CD14-positive monocyte (primary cell): ENCODE data around the gene UBE2E2. TPM values are rescaled to one million over a fixed set of nuclear protein-coding genes. Genes with fewer than 3 reads are reported as not detected.

Experiments
- DNase-seq, 3 donors: peaks; one replicate each; pipeline ENCODE4 v3.0.0-alpha.2; 2011 to 2022
- H2AFZ ChIP-seq: 2 replicates; pipeline ENCODE4 v1.6.0; 2012; ENCODE audit warnings: mild to moderate bottlenecking, low read depth, low read length, inconsistent platforms; ENCODE audit not compliant: insufficient read depth, poor library complexity, severe bottlenecking
- H3K27ac ChIP-seq, 2 donors: 1 replicate in 1 of 2; 2 replicates in 1 of 2; pipeline ENCODE4 v1.5.1; 2012 to 2013; ENCODE audit warnings: low read length in 2 of 2, control low read depth in 1 of 2, inconsistent platforms in 1 of 2, low read depth in 1 of 2, mild to moderate bottlenecking in 1 of 2
- H3K27me3 ChIP-seq, 2 donors: one replicate each; pipeline versions ENCODE4 v1.6.0 to v1.6.1; 2011 to 2013; ENCODE audit warnings: low read length in 2 of 2; ENCODE audit not compliant: control insufficient read depth in 2 of 2, insufficient read depth in 2 of 2
- H3K36me3 ChIP-seq, 2 donors: replicated peaks in 1 of 2; 1 replicate in 1 of 2; 2 replicates in 1 of 2; pipeline versions ENCODE4 v1.5.1 to v1.6.1; 2012 to 2013; ENCODE audit warnings: low read length in 2 of 2, control low read depth in 1 of 2, inconsistent platforms in 1 of 2, mild to moderate bottlenecking in 1 of 2; ENCODE audit not compliant: insufficient read depth in 2 of 2, control insufficient read depth in 1 of 2
- H3K4me1 ChIP-seq, 2 donors: 1 replicate in 1 of 2; 2 replicates in 1 of 2; pipeline versions ENCODE4 v1.5.1 to v1.6.1; 2012 to 2013; ENCODE audit warnings: low read length in 2 of 2, control low read depth in 1 of 2, inconsistent platforms in 1 of 2, mild to moderate bottlenecking in 1 of 2, moderate library complexity in 1 of 2; ENCODE audit not compliant: insufficient read depth in 2 of 2, control insufficient read depth in 1 of 2
- H3K4me2 ChIP-seq: replicated peaks from 2 replicates; pipeline ENCODE3; 2012; ENCODE audit warnings: low read length, moderate library complexity, mild to moderate bottlenecking; ENCODE audit not compliant: poor library complexity, severe bottlenecking; ENCODE audit errors: extremely low read depth
- H3K4me3 ChIP-seq, 3 experiments: fragments of 200-600 bp in 1 of 3; sonication (generic) in 1 of 3; replicated peaks in 1 of 3; 1 replicate in 2 of 3; 2 replicates in 1 of 3; pipeline ENCODE4 v1.5.1; 2011 to 2013; ENCODE audit warnings: low read length in 3 of 3, mild to moderate bottlenecking in 3 of 3, control low read depth in 2 of 3, low read depth in 2 of 3, inconsistent platforms in 1 of 3, moderate library complexity in 1 of 3
- H3K79me2 ChIP-seq: 2 replicates; pipeline ENCODE4 v1.6.0; 2012; ENCODE audit warnings: mild to moderate bottlenecking, control low read depth, inconsistent platforms, low read length, moderate library complexity; ENCODE audit not compliant: insufficient read depth
- H3K9ac ChIP-seq: 2 replicates; pipeline ENCODE4 v1.6.0; 2017; ENCODE audit warnings: low read length, mild to moderate bottlenecking; ENCODE audit not compliant: insufficient read depth, poor library complexity, severe bottlenecking
- H3K9me3 ChIP-seq, 2 donors: replicated peaks in 1 of 2; 1 replicate in 1 of 2; 2 replicates in 1 of 2; pipeline versions ENCODE4 v1.5.1 to v1.6.1; 2012 to 2013; ENCODE audit warnings: low read length in 2 of 2, control low read depth in 1 of 2; ENCODE audit not compliant: control insufficient read depth in 1 of 2, insufficient read depth in 1 of 2
- H4K20me1 ChIP-seq: 2 replicates; pipeline ENCODE4 v1.6.0; 2012; ENCODE audit warnings: mild to moderate bottlenecking, low read length, control low read depth, moderate library complexity; ENCODE audit not compliant: insufficient read depth
- H3K27ac Mint-ChIP-seq, 7 donors: one replicate each; pipeline ENCODE4 v1.8.0; 2020; ENCODE audit warnings: mild to moderate bottlenecking in 7 of 7, mixed read lengths in 7 of 7, moderate library complexity in 6 of 7, inconsistent platforms in 2 of 7
- H3K27me3 Mint-ChIP-seq, 3 donors: one replicate each; pipeline ENCODE4 v1.8.0; 2021 to 2022; ENCODE audit warnings: low read depth in 3 of 3, mild to moderate bottlenecking in 3 of 3, mixed read lengths in 3 of 3, moderate library complexity in 3 of 3, inconsistent platforms in 1 of 3
- H3K36me3 Mint-ChIP-seq, 2 donors: one replicate each; pipeline ENCODE4 v1.8.0; 2020; ENCODE audit warnings: mixed read lengths in 2 of 2, inconsistent platforms in 1 of 2, mild to moderate bottlenecking in 1 of 2
- H3K4me1 Mint-ChIP-seq: one replicate; pipeline ENCODE4 v1.8.0; 2020; ENCODE audit warnings: mild to moderate bottlenecking, mixed read lengths
- H3K4me3 Mint-ChIP-seq, 2 donors: one replicate each; pipeline ENCODE4 v1.8.0; 2020; ENCODE audit warnings: mild to moderate bottlenecking in 2 of 2, mixed read lengths in 2 of 2, moderate library complexity in 1 of 2
- H3K9me3 Mint-ChIP-seq, 7 donors: one replicate each; pipeline ENCODE4 v1.8.0; 2020 to 2022; ENCODE audit warnings: mixed read lengths in 7 of 7, mild to moderate bottlenecking in 6 of 7, moderate library complexity in 6 of 7, inconsistent platforms in 2 of 7
- CTCF ChIP-seq: fragments of 200-600 bp; IDR thresholded peaks from one replicate; pipeline ENCODE4 v1.8.0; 2022; ENCODE audit warnings: antibody characterized with exemption, mild to moderate bottlenecking
- WGBS: methylation state at CpG from one replicate; pipeline ENCODE4 v1.1.5; 2013; ENCODE audit warnings: missing lambda C conversion rate; ENCODE audit not compliant: insufficient coverage; 5-methylcytosine and 5-hydroxymethylcytosine counted together
- intact Hi-C, 2 donors: fragments of 100-400 bp; cut with micrococcal nuclease; formaldehyde crosslinking; loops; one replicate each; pipeline versions ENCODE4 v1.15.0 to v1.15.1; 2023
- polyA plus RNA-seq, 3 donors: library from polyadenylated mRNA; depleted of rRNA in 1 of 3; unstranded in 2 of 3; stranded (reverse) in 1 of 3; fragments of 300-500 nt in 2 of 3; fragments of >200 nt in 1 of 3; fragmentation: Illumina TruSeq in 2 of 3; gene quantifications; 1 replicate in 2 of 3; 2 replicates in 1 of 3; pipeline ENCODE4 v1.2.3, GENCODE V29; 2012 to 2021

UBE2E2 gene
- polyA plus RNA-seq, 3 donors: 25.8 to 78.0 (median 66.3) TPM

GRCh38 chr3:23240171-23240785 is 37.2 kb downstream of the UBE2E2 start:
- Mint-ChIP-seq H3K36me3 (no peaks in the 10 kb centered on the region), H3K9me3 (no peaks in the 10 kb centered on the region), H3K27ac (no peak overlapping the region), H3K4me3 (no peak overlapping the region), H3K27me3 (no peaks in the 10 kb centered on the region), H3K4me1 (peaks cover 47% of the 10 kb centered on the region)
- no peak overlapping the region for H3K4me3 ChIP-seq
- no peaks in the 10 kb centered on the region for H3K9me3 ChIP-seq
- peaks cover 78% of the 10 kb centered on the region for H4K20me1 ChIP-seq
- peaks cover 68% of the 10 kb centered on the region for H3K79me2 ChIP-seq
- no peak for TF ChIP-seq CTCF
- no peak overlapping the region for H2AFZ ChIP-seq
- intact Hi-C loops: no loop called here
- peak in 2 of 3 donors; percentile 15 to 19 for DNase-seq
- WGBS: no CpG with 5 or more reads among the region's 3 CpGs
- H3K4me1 ChIP-seq: peaks cover 17 to 29% of the 10 kb centered on the region in 2 donors
- no peaks in the 10 kb centered on the region for H3K36me3 ChIP-seq
- no peak overlapping the region for H3K4me2 ChIP-seq
- H3K27me3 ChIP-seq: no peaks in the 10 kb centered on the region
- peak overlapping the region in 1 of 2 donors; percentile 33 for H3K27ac ChIP-seq
- no peak overlapping the region for H3K9ac ChIP-seq

- Histone ChIP-seq H3K9ac (no peak overlapping the region), H3K4me2 (no peak overlapping the region), H3K4me3 (no peak overlapping the region), H2AFZ (no peak overlapping the region), H3K79me2 (peaks cover 66% of the 10 kb centered on the region), H3K27me3 (no peaks in the 10 kb centered on the region), H3K27ac (no peak overlapping the region), H3K36me3 (no peaks in the 10 kb centered on the region), H3K4me1 (peaks cover 17 to 29% of the 10 kb centered on the region in 2 donors), H3K9me3 (no peaks in the 10 kb centered on the region), H4K20me1 (peaks cover 76% of the 10 kb centered on the region)
- TF ChIP-seq CTCF: no peak
- Mint-ChIP-seq H3K4me1 (peaks cover 40% of the 10 kb centered on the region), H3K36me3 (no peaks in the 10 kb centered on the region), H3K27ac (peak overlapping the region in 1 of 7 donors; percentile 9), H3K4me3 (no peak overlapping the region), H3K9me3 (no peaks in the 10 kb centered on the region), H3K27me3 (no peaks in the 10 kb centered on the region)
- 100% methylated on average over 1 of the region's 5 CpGs for WGBS
- intact Hi-C loops: no loop called here
- no peak for DNase-seq
Measured at GRCh38 chr3:23241256-23241655, 38.1 kb downstream of the UBE2E2 start.
